Myocyte (in vitro differentiated cells): Measurements from ENCODE around the gene CDH4. TPM values are rescaled to one million over a fixed set of nuclear protein-coding genes. Genes with fewer than 3 reads are reported as not detected.

Source experiments
- DNase-seq: peaks from one replicate; pipeline ENCODE4 v3.0.0-alpha.2; 2012; ENCODE audit warnings: low read depth
- total RNA-seq: library from RNA; depleted of rRNA; stranded (reverse); fragments of >200 nt; gene quantifications from 2 replicates; pipeline ENCODE4 v1.2.3, GENCODE V29; 2014

Gene CDH4
- total RNA-seq, 1 donor from 2014 or later, result 0.45 TPM

DNA sequence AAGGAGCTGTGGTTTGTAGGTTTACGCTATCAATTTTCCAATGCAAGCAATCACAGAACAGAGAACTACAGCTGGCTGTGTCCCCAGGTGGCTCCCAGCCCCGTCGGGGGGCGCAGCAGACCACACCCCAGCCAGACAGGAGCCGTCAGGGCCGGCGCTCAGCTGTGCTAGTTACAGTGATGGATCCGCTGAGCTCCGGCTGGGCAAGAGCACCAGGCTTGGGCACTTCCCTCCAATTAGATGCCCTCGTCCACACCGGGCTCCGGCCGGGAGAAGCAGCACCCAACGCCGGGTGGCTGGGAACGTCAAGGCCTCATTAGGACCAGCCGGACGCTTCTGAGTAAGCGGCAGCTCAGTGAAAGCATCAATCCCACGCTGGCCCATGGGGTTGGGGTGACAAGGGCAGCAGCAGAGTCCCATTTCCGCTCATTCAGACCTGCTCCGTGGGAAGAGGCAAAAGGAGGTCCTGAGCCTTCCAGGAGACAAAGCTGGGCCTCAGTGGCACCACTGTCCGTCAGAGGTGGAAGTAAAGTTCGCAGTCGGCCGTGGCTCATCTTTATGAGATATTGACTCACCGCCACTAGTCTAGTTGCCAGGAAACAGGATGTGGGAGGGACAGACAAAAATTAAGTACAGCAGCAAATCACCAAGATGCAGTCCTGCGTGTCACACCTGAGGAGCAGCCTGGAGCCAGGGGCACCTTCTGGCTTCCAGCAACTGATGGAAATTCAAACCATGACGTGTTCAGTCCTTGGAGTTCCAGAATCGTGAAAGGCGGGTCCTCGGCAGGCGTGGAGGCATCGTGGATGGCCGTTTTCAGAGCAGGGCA lies 649.5 kb downstream of the CDH4 start:
- DNase-seq, result no peak

GRCh38 chr20:61902221-61902869 lies 650.3 kb downstream of the CDH4 start:
- DNase-seq, result no peak

- no peak for DNase-seq
Measured at GRCh38 chr20:61903575-61904340, 651.7 kb downstream of the CDH4 start.

GRCh38 chr20:61904456-61904855 lies 652.4 kb downstream of the CDH4 start:
- no peak for DNase-seq

DNA sequence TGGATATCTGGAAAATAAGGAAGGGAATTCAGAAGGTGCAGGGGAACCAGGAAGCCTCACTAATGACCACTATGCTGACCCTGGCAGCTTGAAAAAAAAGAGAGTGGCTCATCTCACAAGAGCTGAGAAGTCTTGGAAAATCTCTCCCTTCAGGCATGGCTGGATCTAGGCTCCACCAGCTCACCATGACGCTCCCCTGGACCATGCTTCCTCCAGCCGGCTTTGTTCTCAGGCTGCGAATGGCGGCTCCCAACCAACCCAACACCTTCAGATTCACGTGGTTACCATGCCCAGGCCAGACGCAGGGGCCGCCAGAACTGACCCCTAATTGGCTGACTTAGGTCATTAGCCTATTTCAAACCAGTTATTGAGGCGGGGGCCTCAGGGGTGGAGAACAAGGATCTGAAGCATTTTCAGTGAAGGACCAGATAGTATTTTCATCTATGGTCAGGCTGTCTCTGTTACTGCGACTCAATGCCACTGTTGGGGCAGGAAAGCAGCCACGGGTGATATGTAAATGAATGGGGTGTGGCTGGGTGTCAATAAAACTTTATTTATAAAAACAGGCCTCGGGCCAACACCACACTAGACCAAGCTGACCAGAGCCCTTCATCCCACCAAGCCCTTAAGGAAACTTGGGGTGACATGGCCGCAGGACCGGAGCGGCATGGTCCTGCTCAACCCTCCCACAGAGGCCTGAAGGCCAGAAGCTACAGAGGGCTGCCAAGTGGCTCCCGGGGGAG lies 653.9 kb downstream of the CDH4 start:
- DNase-seq, result no peak

GRCh38 chr20:61907081-61907891 lies 655.2 kb downstream of the CDH4 start:
- no peak for DNase-seq

- DNase-seq, result no peak
Measured at GRCh38 chr20:61908057-61909026, 656.3 kb downstream of the CDH4 start.

- no peak for DNase-seq
Measured at GRCh38 chr20:61909028-61909427, 657.0 kb downstream of the CDH4 start.

DNA sequence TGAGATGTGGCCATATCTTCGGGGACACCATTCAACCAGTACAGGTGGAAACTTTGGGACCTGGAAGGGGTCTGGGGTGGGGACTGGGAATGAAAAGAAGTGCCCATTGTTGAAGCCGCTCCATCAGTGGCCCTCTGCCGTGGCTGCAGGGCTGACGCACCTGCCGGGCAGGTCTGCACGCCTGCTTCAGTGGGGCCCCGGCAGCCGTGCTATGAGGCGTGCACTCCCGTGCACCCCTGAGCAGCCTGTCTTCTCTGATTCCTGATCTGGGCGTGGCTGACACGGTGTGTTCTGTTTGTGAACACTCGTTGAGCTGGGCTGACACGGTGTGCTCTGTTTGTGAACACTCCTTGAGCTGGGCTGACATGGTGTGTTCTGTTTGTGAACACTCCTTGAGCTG lies 657.8 kb downstream of the CDH4 start:
- DNase-seq, result no peak

- DNase-seq, result no peak
Measured at GRCh38 chr20:61911824-61912223, 659.8 kb downstream of the CDH4 start.

- DNase-seq, result no peak
Measured at GRCh38 chr20:61912665-61913422, 660.8 kb downstream of the CDH4 start.

DNA sequence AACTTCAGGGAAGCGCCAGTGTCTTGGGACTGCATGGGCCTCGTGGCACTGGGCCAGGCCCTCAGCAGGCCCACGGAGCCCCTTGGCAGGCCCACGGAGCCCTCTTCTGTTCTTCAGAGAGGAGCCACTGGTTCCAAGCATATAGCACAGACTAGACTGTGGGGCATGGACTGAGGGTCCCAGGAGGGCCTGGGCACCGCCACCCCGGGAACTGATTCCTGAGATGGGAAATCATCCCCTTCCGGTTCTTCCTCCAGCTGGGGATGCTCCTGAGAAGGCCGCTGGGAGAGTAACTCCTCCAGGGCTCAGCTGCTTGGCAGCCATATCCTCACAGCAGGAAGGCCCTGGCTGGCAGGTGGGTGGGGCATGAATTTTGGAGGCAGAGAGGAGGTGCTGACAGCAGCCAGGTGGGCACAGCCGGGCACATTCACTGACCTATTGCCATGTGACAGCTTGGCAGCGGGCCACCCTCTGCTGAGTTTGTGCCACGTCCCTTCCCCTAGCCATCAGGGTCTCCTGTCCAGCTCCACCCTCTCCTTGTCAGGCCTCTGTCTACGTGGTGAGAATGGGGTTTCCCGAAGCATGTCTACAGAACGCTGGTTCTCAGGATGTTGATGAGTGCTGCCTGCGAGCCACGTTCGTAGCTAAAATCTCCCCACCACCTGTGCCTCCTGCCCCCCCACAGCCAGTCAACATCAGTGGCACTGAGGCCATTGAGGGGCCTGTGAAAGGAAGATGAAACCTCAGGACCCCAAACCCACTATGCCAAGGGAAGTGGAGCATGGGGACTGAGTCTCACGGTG lies 661.6 kb downstream of the CDH4 start:
- no peak for DNase-seq

GRCh38 chr20:61915101-61915500 lies 663.0 kb downstream of the CDH4 start:
- no peak for DNase-seq

- no peak for DNase-seq
Measured at GRCh38 chr20:61916318-61916891, 664.3 kb downstream of the CDH4 start.

- no peak for DNase-seq
Measured at GRCh38 chr20:61917474-61918145, 665.5 kb downstream of the CDH4 start.

DNA sequence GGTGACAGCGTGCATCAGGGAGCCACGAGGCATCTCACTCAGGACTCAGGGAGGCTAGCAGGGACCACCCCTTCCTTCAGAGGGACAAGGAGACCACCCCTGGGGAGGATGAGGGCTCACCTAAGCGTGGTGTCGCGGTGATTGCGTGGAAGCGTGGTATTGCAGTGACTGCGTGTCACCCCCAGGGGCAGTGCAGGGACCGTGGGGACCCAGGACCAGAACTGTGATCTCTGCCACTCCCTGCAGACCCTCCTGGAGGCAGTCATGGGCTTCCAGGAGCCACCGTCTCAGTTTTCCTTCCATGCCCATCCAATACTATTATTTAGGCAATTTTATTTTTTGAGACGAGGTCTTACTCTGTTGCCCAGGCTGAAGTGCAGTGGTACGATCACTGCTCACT lies 666.5 kb downstream of the CDH4 start:
- DNase-seq, result no peak

DNA sequence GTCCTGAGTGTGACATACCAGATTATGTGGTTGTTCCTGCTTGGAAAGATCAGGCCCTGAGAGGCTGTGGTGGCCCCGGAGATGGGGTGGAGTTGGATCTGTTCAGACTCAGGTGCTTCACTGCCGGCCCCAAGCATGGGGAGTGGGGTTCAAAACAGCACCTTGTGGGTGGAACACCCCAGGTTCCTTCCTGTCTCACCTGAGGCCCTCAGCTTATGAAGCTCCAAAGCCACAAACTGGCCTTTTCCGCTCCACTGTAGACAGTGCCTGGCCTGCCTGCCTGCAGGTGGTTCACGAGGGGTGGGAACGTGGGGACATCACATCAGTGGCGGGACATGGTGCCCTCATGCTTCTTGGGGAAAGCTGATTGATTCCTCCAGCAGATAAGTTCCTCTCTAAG lies 667.2 kb downstream of the CDH4 start:
- DNase-seq, result no peak
